KMS-11 (cell line): ENCODE results near the gene TGFA.

Experiments
- H2AFZ ChIP-seq: fragments of 200-600 bp; sonication (generic); 2 replicates; pipeline ENCODE4 v1.6.1; 2016; ENCODE audit warnings: antibody characterized with exemption, mixed run types, low read depth
- H3K27ac ChIP-seq: fragments of 200-600 bp; sonication (generic); 2 replicates; pipeline ENCODE4 v1.6.1; 2016; ENCODE audit warnings: mild to moderate bottlenecking, mixed run types
- H3K27me3 ChIP-seq: fragments of 200-600 bp; sonication (generic); 2 replicates; pipeline ENCODE4 v1.6.1; 2017; ENCODE audit warnings: mild to moderate bottlenecking, low read depth, mixed run types, moderate library complexity; ENCODE audit not compliant: insufficient read depth
- H3K36me3 ChIP-seq: fragments of 200-600 bp; sonication (generic); 2 replicates; pipeline ENCODE4 v1.6.1; 2017; ENCODE audit warnings: mild to moderate bottlenecking, mixed run types; ENCODE audit not compliant: insufficient read depth
- H3K4me1 ChIP-seq: fragments of 200-600 bp; sonication (generic); 2 replicates; pipeline ENCODE4 v1.6.1; 2016; ENCODE audit warnings: mild to moderate bottlenecking, low read depth, mixed run types; ENCODE audit not compliant: poor library complexity, severe bottlenecking
- H3K4me2 ChIP-seq: fragments of 200-600 bp; sonication (generic); 2 replicates; pipeline ENCODE4 v1.7.0; 2016; ENCODE audit warnings: mild to moderate bottlenecking, mixed run types
- H3K4me3 ChIP-seq: fragments of 200-600 bp; sonication (generic); IDR thresholded peaks from 2 replicates; pipeline ENCODE4 v1.6.1; 2017; ENCODE audit warnings: low read depth, low read length, mixed read lengths; ENCODE audit not compliant: insufficient read depth
- H3K79me2 ChIP-seq: fragments of 200-600 bp; sonication (generic); 2 replicates; pipeline ENCODE4 v1.6.1; 2016; ENCODE audit warnings: low read depth, mixed run types; ENCODE audit not compliant: insufficient read depth
- H3K9ac ChIP-seq: fragments of 200-600 bp; sonication (generic); 2 replicates; pipeline ENCODE4 v1.6.1; 2016; ENCODE audit warnings: mild to moderate bottlenecking, mixed run types
- H4K20me1 ChIP-seq: fragments of 200-600 bp; sonication (generic); 2 replicates; pipeline ENCODE4 v1.6.1; 2016; ENCODE audit warnings: mild to moderate bottlenecking, mixed run types; ENCODE audit not compliant: insufficient read depth
- TF ChIP-seq, protein P1 (sequence below): fragments of 200-600 bp; sonication (generic); conservative IDR thresholded peaks from 2 replicates; pipeline ENCODE4 v1.6.1; 2017; ENCODE audit warnings: low read depth, mild to moderate bottlenecking, antibody characterized with exemption, low read length, moderate library complexity, mixed read lengths

The TGFA gene

GRCh38 chr2:70494293-70494886 lies 59.2 kb downstream of the TGFA start:
- no peaks in the 10 kb centered on the region for H3K4me1 ChIP-seq
- no peak overlapping the region for H3K4me2 ChIP-seq
- H3K4me3 ChIP-seq = no peak overlapping the region
- H3K27me3 ChIP-seq = no peaks in the 10 kb centered on the region
- no peak overlapping the region for H2AFZ ChIP-seq
- H3K9ac ChIP-seq = no peak overlapping the region
- H3K36me3 ChIP-seq = no peaks in the 10 kb centered on the region
- no peak overlapping the region for H3K27ac ChIP-seq
- no peaks in the 10 kb centered on the region for H3K79me2 ChIP-seq
- TF ChIP-seq, protein P1, sequence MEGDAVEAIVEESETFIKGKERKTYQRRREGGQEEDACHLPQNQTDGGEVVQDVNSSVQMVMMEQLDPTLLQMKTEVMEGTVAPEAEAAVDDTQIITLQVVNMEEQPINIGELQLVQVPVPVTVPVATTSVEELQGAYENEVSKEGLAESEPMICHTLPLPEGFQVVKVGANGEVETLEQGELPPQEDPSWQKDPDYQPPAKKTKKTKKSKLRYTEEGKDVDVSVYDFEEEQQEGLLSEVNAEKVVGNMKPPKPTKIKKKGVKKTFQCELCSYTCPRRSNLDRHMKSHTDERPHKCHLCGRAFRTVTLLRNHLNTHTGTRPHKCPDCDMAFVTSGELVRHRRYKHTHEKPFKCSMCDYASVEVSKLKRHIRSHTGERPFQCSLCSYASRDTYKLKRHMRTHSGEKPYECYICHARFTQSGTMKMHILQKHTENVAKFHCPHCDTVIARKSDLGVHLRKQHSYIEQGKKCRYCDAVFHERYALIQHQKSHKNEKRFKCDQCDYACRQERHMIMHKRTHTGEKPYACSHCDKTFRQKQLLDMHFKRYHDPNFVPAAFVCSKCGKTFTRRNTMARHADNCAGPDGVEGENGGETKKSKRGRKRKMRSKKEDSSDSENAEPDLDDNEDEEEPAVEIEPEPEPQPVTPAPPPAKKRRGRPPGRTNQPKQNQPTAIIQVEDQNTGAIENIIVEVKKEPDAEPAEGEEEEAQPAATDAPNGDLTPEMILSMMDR = no peak
- no peaks in the 10 kb centered on the region for H4K20me1 ChIP-seq

- Histone ChIP-seq H2AFZ (no peak overlapping the region), H3K4me1 (no peaks in the 10 kb centered on the region), H3K27ac (no peak overlapping the region), H3K4me3 (no peak overlapping the region), H4K20me1 (no peaks in the 10 kb centered on the region), H3K36me3 (no peaks in the 10 kb centered on the region), H3K79me2 (no peaks in the 10 kb centered on the region), H3K9ac (no peak overlapping the region), H3K27me3 (no peaks in the 10 kb centered on the region), H3K4me2 (no peak overlapping the region)
- TF ChIP-seq, protein P1 = no peak
Measured at GRCh38 chr2:70490381-70490780, 63.2 kb downstream of the TGFA start.

GRCh38 chr2:70489165-70489564 lies 64.5 kb downstream of the TGFA start:
- Histone ChIP-seq H3K9ac (no peak overlapping the region), H3K27me3 (no peaks in the 10 kb centered on the region), H3K36me3 (no peaks in the 10 kb centered on the region), H3K4me3 (no peak overlapping the region), H4K20me1 (no peaks in the 10 kb centered on the region), H3K4me2 (no peak overlapping the region), H2AFZ (no peak overlapping the region), H3K4me1 (no peaks in the 10 kb centered on the region), H3K79me2 (no peaks in the 10 kb centered on the region), H3K27ac (no peak overlapping the region)
- TF ChIP-seq, protein P1 = no peak

DNA sequence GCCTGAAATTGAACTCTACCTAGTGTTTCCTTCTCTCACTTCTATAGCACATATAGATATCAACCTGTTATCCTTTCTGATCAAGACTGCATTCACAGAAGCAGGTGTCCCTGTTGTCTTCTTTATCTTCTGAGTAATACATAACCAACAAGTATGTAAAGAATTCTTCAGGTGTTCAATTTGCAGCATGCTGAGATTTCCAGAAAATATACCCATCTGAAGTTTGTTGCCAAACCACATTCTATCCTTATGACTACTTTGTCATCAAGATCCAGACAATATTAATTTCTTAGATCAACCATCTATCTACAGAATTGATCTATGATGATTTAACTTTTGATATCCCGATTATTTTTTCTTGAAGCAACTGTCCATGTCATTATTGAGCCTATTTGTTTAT lies 69.5 kb downstream of the TGFA start:
- Histone ChIP-seq H3K79me2 (no peaks in the 10 kb centered on the region), H3K4me2 (no peak overlapping the region), H3K4me3 (no peak overlapping the region), H3K27ac (no peak overlapping the region), H4K20me1 (no peaks in the 10 kb centered on the region), H3K4me1 (no peaks in the 10 kb centered on the region), H2AFZ (no peak overlapping the region), H3K9ac (no peak overlapping the region), H3K36me3 (no peaks in the 10 kb centered on the region), H3K27me3 (no peaks in the 10 kb centered on the region)
- TF ChIP-seq, protein P1 = no peak
